H1 (cell line): ENCODE results near the gene PFDN1. TPM values are rescaled to one million over a fixed set of nuclear protein-coding genes. Genes with fewer than 3 reads are reported as not detected.

Experiments
- CHD7 ChIP-seq: fragments of 300-600 bp; sonication (generic); IDR thresholded peaks from 2 replicates; pipeline ENCODE4 v1.7.1; 2012; ENCODE audit warnings: low read length, moderate library complexity, mild to moderate bottlenecking, inconsistent platforms; ENCODE audit not compliant: insufficient replicate concordance
- KDM5A ChIP-seq: fragments of 200-600 bp; IDR thresholded peaks from 2 replicates; pipeline ENCODE4 v1.7.1; 2012; ENCODE audit warnings: mild to moderate bottlenecking, low read length, inconsistent platforms, mixed read lengths
- NRF1 ChIP-seq: IDR thresholded peaks from 2 replicates; pipeline ENCODE4 v1.6.1; 2011; ENCODE audit warnings: mild to moderate bottlenecking, low read depth, low read length, improper control_type of control experiment
- SAP30 ChIP-seq: fragments of 300-600 bp; sonication (generic); IDR thresholded peaks from 2 replicates; pipeline ENCODE4 v1.7.1; 2012; ENCODE audit warnings: low read length, moderate library complexity, mild to moderate bottlenecking, inconsistent platforms; ENCODE audit not compliant: insufficient read depth, insufficient replicate concordance
- SRF ChIP-seq: IDR thresholded peaks from 2 replicates; pipeline ENCODE4 v1.6.1; 2011; ENCODE audit warnings: mild to moderate bottlenecking, low read depth, low read length, moderate library complexity
- YY1 ChIP-seq: IDR thresholded peaks from 2 replicates; pipeline ENCODE4 v1.6.1; 2011; ENCODE audit warnings: low read depth, mild to moderate bottlenecking, low read length
- polyA plus RNA-seq, 7 experiments: library from polyadenylated mRNA; depleted of rRNA in 3 of 7; stranded (reverse) in 5 of 7; unstranded in 2 of 7; fragments of >200 nt in 5 of 7; fragments of 200-250 nt in 2 of 7; gene quantifications; 1 replicate in 5 of 7; 2 replicates in 1 of 7; 4 replicates in 1 of 7; pipeline versions ENCODE4 v1.2.1 to v1.2.3, GENCODE V29; 2011 to 2013; ENCODE audit warnings: missing spikeins in 2 of 7, mixed read lengths in 2 of 7
- total RNA-seq: library from RNA; stranded (reverse); fragmentation: NEBNext Ultra II Directional; extraction: Animal tissue kit (Norgen Biotek cat#: 25700); gene quantifications from 2 replicates; pipeline ENCODE4 v1.2.1, GENCODE V29; 2021

The PFDN1 gene
- total and polyA plus RNA-seq, 2 of the 8 experiments (the other 6 are each of a cell fraction or from before 2014, with no cell fraction given) = 53.0 to 89.6 TPM

GRCh38 chr5:140213370-140213983 lies 89.4 kb downstream of the PFDN1 start (continued):
- TF ChIP-seq YY1 (no peak), SAP30 (no peak), SRF (no peak), KDM5A (no peak), CHD7 (no peak), NRF1 (no peak)
- TF ChIP-seq, all 59 proteins: peak for 0
